ENCODE data around the gene KIF4B.
"Not testable (repeated sequence)": the region's sequence is repeated elsewhere in the genome, so short reads cannot be mapped to it uniquely, and the experiment has no call there.

KIF4B gene

GRCh38 chr5:155006265-155006664 is 7.3 kb upstream of the KIF4B start:
- DNase-seq, result not testable (repeated sequence)

GRCh38 chr5:155008669-155009068 is 4.9 kb upstream of the KIF4B start:
- DNase-seq, result no peak

DNA sequence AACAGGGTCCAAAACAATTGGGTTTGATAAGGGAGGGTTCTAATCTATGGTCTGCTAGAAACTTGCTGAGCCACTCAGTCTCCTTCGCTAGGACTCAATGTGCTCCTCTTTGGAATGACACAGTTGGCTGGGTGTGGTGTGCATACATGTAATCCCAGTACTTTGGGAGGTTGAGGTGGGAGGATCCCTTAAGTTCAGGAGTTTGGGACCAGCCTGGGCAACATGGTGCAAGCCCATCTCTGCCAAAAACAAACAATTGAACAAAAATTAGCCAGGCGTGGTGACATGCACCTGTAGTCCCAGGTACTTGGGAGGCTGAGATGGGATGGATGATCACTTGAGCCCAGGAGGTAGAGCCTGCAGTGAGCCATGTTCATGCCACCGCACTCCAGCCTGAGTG is 2.7 kb upstream of the KIF4B start:
- DNase-seq, result no peak

- DNase-seq, result no peak
Observed at GRCh38 chr5:155015239-155015638, 1.7 kb downstream of the KIF4B start.

- no peak for DNase-seq
Observed at GRCh38 chr5:155017610-155018009, 4.1 kb downstream of the KIF4B start.

- no peak for DNase-seq
Observed at GRCh38 chr5:155019601-155020226, 6.2 kb downstream of the KIF4B start.

DNA sequence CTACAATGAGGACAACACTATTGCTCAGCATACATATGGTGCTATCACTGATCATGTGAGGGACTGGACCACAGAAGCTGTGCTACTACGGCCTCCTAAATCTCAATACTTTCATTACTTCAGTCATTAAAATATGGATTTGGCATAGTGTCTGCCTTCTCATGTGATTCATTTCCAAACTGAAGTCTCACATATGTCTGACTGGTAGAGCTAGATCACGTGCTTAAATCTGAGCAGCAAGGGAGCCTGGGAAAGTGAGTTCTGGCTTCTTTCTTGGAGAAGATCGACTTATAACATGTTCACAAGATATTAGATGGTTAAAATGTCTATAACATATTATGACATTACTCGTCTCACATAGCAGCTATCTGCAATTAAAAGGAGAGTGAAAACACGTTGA is 8.3 kb downstream of the KIF4B start:
- no peak for DNase-seq

- no peak for DNase-seq
Observed at GRCh38 chr5:155023320-155023719, 9.8 kb downstream of the KIF4B start.

DNA sequence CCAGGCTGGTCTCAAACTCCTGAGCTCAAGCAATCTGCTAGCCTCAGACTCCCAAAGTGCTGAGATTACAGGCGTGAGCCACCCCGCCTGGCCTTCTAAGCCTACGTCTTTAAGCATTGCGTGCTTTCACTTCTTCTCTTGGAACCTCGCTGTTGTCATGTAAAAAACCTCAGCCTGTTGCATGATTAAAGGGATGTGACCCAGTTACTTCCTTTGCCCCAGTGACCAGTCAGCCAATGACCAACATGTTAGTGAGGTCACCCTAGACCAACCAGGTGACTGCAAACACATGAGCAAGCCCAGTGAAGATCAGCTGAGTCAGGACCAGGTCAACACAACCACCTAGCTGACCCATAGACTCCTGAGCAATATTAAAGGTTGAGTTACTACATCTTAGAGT is 10.5 kb downstream of the KIF4B start:
- DNase-seq, result no peak

DNA sequence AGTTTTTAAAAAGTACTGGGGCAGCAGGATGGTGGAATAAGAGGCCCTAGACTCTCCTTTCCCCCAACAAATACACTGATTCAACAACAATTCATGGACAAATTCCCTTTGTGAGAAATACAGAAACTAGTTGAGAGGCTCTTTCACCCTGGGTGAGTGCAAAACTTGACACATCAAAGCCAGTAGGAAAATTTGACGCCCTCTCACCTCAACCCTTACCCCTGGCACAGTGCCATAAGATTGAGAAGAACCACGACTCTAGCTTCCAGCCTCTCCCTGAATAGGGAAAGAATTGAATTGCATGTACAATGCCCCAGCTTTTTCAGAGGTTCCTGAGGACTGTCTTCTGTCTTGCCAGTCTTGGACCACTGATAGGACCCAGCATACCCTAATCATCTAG is 12.3 kb downstream of the KIF4B start:
- DNase-seq, result no peak

DNA sequence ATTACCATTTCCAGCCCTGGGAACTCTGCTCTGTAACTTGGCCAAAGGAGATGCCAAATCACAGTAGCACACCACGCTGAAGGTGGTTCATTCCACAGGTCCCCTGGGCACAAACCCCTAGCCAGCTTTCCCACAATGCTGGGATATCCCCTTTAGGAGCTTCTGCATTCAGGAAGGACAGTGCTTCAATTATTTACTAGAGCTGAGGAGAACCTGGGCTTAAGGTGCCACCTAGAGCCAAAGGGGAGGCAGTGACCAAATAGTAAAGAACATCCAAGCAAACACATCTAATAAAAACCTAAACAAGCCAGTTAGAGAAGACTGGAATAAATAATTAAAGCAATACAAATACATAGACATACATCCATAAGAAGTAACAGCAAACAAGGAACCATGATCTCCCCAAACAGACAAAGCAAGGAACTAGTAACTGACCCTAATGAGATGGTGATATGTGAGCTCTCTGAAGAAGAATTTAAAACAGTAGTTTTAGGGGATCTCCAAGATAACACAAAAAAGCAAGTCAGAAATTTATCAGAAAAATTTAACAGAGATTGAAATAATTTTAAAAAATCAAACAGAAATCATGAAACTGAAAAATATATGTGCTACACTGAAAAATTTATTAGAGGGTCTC is 14.6 kb downstream of the KIF4B start:
- no peak for DNase-seq

GRCh38 chr5:155029240-155029639 is 15.7 kb downstream of the KIF4B start:
- no peak for DNase-seq

DNA sequence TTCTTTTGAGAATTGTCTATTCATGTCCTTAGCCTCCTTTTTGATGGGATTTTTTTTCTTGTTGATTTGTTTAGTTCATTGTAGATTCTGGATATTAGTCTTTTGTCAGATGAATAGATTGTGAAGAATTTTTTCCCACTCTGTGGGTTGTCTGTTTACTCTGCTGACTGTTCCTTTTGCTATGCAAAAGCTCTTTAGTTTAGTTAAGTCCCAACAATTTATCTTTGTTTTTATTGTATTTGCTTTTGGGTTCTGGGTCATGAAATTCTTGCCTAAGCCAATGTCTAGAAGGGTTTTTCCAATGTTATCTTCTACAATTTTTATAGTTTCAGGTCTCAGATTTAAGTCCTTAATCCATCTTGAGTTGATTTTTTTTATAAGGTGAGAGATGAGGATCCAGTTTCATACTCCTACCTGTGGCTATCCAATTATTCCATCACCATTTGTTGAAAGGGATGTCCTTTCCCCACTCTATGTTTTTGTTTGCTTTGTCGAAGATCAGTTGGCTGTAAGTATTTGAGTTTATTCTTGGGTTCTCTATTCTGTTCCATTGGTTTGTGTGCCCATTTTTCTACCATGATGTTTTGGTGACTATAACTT is 20.7 kb downstream of the KIF4B start:
- not testable (repeated sequence) for DNase-seq

GRCh38 chr5:155035087-155035486 is 21.5 kb downstream of the KIF4B start:
- DNase-seq, result not testable (repeated sequence)

GRCh38 chr5:155040984-155041653 is 27.6 kb downstream of the KIF4B start:
- no peak for DNase-seq

DNA sequence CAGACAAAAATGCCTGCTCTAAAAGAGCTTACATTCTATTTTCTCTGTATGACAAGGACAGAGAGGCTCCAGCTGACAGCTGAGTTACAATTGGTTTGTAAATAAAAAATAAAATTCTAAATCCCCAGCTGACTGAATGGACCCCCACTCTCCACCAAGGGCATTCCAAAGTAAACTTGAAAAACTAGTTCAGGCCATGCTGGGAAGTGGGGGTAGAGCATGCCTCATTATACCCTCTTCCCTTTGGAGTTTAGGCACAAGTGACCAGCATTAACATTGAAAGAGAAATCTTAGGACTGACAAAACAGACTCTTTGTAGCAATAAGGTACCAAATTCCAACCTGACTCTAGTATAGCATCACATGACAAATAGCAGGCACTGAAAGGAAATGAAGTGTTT is 31.0 kb downstream of the KIF4B start:
- no peak for DNase-seq

GRCh38 chr5:155046591-155046990 is 33.0 kb downstream of the KIF4B start:
- no peak for DNase-seq

DNA sequence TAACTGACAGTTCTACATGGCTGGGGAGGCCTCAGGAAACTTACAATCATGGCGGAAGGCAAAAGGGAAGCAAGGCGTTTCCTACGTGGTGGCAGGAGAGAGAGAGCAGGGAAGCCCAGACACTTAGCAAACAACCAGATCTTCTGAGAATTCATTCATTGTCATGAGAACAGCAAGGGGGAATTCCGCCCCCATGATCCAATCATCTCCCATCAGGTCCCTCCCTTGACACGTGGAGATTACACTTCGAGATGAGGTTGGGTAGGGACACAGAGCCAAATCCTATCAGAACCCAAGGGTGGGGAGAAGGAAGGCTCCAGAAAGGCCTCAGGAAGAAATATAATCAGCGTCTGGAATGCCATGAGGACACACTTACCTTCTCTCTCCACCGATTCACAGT is 34.3 kb downstream of the KIF4B start:
- DNase-seq, result no peak

DNA sequence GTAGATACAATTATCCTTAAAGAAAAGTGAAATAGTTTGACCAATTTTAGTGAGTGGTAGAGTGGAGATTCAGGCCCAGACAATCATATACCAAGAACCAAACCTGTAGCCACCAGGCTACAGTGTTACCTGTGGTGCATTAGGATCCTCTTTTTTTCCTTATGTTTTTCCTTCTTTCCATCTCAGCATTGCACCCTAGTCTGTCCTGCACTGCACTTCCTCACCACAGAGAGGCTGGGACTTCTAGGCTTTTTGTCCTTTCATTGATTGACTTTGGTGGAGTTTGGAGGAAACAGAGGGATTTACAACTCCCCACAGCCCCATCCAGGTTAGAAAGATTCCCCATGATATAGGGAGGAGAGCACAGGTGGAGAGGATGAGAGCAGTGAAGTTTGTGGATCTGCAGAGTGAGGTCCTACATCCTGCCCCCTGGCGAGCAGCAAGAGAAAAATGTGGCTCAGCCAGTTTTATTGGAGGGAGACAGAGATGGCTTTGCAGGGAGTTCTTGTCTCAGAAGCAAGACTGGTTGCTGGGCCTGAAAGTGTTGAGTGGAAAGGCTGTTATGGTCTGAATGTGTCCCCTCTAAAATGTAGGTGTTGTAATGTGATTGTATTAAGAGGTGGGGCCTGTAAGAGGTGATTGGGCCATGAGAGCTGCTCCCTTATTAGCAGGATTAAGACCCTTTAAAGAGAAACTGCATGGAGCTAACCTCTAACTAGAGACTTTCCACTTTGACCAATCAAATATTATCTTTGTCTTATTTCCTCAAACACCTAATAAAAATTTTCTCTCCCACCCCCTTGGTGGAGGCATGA is 36.2 kb downstream of the KIF4B start:
- peak; percentile 7 to 14 for DNase-seq

DNA sequence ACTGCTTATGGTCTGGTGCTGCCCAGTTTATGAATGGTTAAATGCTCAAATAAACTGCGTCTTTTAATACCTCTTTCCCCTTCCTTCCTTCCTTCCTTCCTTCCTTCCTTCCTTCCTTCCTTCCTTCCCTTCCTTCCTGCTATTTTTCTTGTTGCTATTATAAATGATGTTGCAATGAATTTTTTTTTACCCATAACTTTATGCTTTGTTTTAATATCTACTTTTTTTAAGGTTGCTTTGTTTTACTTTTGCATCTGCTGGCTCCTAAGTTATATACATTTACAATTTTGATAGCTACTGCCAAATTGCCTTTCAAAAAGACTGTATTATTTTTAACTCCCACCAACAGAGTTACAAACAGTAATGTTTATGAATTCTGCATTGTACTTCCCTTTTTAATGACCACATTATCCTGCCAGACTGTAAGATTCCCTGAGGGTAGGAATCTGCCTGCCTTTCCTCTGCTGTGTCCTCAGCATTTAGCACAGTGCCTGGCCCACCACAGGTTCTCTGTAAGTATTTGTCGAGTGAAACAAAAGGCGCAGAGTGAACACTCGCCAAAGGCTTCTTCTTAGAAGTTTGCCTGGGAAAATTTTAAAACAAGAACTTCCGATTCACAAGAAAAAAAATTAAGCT is 36.9 kb downstream of the KIF4B start:
- DNase-seq, result peak; percentile 31 to 38

DNA sequence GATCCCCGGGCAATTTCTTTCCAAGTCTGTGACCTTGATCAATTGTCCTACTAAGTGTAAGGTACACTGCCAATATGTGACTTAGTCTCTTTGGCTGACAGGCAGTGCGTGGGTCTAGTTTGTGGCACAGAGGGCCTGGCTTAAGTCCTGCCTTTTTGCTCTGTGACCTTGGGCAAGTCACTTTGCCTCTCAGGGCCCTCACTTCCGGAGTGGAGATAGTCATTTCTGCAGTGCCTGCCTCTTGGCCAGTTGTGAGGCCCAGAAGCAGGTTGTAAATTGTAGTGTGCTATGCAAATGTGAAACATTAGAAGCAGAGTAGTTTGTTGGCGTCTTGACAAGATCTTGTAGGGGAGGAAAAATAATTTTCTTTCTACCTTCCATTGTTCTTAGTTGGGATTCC is 39.0 kb downstream of the KIF4B start:
- no peak for DNase-seq

DNA sequence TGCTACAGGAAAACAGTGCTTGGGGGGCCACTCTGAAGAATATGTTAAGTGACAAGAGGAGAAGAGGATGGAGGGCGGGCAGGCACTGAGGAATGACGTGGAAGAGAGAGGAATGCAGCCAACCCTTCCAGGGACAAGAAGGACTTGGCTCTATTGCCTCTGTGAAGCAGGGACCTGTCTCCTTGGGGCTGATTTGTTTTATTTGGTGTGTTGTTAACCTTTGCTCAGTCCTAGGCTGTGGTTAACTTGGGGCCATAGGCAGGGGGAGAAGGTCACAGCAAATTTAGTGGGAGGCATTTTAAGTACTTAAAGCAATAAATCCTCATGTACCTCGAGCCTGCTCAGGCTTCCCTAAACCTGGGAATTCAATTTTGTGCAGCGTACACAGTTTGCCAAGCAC is 39.9 kb downstream of the KIF4B start:
- DNase-seq, result no peak
